Measurements from ENCODE around the gene KCNIP3.

KCNIP3 gene

DNA sequence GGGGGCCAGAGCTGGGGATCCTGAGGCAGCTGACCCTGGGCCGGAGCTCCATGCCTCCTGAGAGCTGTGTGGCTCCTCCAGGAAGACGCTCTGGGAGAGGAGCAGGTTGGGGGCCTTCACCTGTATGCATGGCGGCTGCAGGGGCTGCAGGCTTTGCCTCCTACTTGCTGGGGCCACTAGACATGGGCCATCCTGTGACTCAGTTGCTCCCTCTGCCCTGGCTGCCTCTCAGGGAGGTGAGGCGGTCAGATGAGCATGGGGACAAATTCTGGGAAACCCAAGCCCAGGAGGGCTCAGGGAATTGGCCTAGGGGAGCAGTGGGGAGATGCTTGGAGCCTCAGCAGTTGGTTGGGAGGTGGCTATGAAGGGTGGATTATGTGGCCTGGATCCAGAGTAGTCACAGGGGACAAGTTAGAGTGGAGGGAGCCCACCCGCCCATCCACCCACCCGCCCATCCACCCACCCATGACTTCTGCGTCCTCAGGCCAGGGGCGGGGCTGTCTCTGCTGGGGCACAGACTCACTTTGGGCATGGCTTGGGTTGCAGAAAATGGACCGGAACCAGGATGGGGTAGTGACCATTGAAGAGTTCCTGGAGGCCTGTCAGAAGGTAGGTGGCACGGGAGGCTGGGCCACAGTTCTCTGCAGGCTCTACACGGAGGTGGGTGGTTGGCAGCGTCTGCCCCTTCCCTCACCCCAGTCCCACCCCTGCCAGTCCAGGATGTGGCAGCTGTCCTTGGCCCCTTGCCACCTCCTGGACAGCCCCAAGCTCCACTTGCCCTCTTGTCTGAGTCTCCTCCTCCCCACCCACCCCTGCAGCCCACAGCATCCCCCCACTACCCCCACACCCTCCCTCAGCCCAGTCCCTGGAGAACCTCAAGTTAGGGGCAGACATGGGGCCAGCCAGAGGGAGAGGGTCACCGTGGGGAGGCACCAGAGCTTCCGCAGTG is 85.8 kb downstream of the KCNIP3 start:
- no peak for FAIRE-seq
- DNase-seq (ENCODE audit: insufficient read length, low spot score), result no peak
- no peak for TF ChIP-seq POLR2A (IDR thresholded peaks at IDR 0.05; ENCODE audit: low read depth, low read length)
- no peak for TF ChIP-seq SPI1 (IDR thresholded peaks at IDR 0.05; ENCODE audit: low read depth, low read length)
- no peak for TF ChIP-seq POU2F2 (IDR thresholded peaks at IDR 0.05; ENCODE audit: low read depth, low read length)
- no peak for TF ChIP-seq POLR2AphosphoS5 (IDR thresholded peaks at IDR 0.05; ENCODE audit: low read depth, low read length)
- TF ChIP-seq TAF1 (IDR thresholded peaks at IDR 0.05; ENCODE audit: low read depth, low read length), result no peak
- TF ChIP-seq PAX5 (IDR thresholded peaks at IDR 0.05; ENCODE audit: insufficient read depth, low read length, severe bottlenecking), result no peak

DNA sequence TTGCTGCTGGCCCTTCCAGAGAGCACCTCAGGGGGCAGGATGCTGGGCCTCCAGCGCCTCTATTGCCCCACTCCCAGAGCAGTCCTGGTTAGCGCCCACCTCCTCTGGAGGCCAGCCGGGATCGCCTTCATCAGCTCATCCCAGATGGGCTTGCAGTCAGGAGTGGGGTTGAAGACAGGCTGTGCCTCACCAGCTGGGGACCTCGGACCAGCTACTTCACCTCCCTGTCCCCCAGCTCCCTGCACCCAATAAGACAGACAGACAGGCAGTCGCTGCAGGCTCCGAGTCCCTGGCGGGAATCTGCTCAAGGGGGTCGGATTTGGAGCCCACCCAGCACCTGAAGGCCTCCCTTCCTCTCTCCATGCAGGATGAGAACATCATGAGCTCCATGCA is 86.5 kb downstream of the KCNIP3 start:
- TF ChIP-seq SPI1 (IDR thresholded peaks at IDR 0.05; ENCODE audit: low read depth, low read length), result no peak
- no peak for TF ChIP-seq POLR2A (IDR thresholded peaks at IDR 0.05; ENCODE audit: low read depth, low read length)
- no peak for TF ChIP-seq PAX5 (IDR thresholded peaks at IDR 0.05; ENCODE audit: insufficient read depth, low read length, severe bottlenecking)
- TF ChIP-seq POLR2AphosphoS5 (IDR thresholded peaks at IDR 0.05; ENCODE audit: low read depth, low read length), result no peak
- no peak for TF ChIP-seq POU2F2 (IDR thresholded peaks at IDR 0.05; ENCODE audit: low read depth, low read length)
- no peak for TF ChIP-seq TAF1 (IDR thresholded peaks at IDR 0.05; ENCODE audit: low read depth, low read length)
- FAIRE-seq (no peak), DNase-seq (ENCODE audit: insufficient read length, low spot score) (no peak)

DNA sequence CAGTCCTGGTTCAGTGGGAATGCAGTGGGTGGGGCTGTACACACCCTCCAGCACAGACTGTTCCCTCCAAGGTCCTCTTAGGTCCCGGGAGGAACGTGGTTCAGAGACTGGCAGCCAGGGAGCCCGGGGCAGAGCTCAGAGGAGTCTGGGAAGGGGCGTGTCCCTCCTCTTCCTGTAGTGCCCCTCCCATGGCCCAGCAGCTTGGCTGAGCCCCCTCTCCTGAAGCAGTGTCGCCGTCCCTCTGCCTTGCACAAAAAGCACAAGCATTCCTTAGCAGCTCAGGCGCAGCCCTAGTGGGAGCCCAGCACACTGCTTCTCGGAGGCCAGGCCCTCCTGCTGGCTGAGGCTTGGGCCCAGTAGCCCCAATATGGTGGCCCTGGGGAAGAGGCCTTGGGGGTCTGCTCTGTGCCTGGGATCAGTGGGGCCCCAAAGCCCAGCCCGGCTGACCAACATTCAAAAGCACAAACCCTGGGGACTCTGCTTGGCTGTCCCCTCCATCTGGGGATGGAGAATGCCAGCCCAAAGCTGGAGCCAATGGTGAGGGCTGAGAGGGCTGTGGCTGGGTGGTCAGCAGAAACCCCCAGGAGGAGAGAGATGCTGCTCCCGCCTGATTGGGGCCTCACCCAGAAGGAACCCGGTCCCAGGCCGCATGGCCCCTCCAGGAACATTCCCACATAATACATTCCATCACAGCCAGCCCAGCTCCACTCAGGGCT is 87.9 kb downstream of the KCNIP3 start:
- no peak for FAIRE-seq
- TF ChIP-seq TAF1 (IDR thresholded peaks at IDR 0.05; ENCODE audit: low read depth, low read length), result no peak
- TF ChIP-seq POU2F2 (IDR thresholded peaks at IDR 0.05; ENCODE audit: low read depth, low read length), result no peak
- TF ChIP-seq POLR2A (IDR thresholded peaks at IDR 0.05; ENCODE audit: low read depth, low read length), result no peak
- no peak for TF ChIP-seq SPI1 (IDR thresholded peaks at IDR 0.05; ENCODE audit: low read depth, low read length)
- no peak for TF ChIP-seq POLR2AphosphoS5 (IDR thresholded peaks at IDR 0.05; ENCODE audit: low read depth, low read length)
- TF ChIP-seq PAX5 (IDR thresholded peaks at IDR 0.05; ENCODE audit: insufficient read depth, low read length, severe bottlenecking), result no peak
- DNase-seq (ENCODE audit: insufficient read length, low spot score), result no peak

DNA sequence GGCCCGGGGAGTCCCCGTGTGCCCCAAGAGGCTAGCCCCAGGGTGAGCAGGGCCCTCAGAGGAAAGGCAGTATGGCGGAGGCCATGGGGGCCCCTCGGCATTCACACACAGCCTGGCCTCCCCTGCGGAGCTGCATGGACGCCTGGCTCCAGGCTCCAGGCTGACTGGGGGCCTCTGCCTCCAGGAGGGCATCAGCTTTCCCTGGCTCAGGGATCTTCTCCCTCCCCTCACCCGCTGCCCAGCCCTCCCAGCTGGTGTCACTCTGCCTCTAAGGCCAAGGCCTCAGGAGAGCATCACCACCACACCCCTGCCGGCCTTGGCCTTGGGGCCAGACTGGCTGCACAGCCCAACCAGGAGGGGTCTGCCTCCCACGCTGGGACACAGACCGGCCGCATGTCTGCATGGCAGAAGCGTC is 88.4 kb downstream of the KCNIP3 start:
- TF ChIP-seq TAF1 (IDR thresholded peaks at IDR 0.05; ENCODE audit: low read depth, low read length) (no peak), PAX5 (IDR thresholded peaks at IDR 0.05; ENCODE audit: insufficient read depth, low read length, severe bottlenecking) (no peak), POLR2A (IDR thresholded peaks at IDR 0.05; ENCODE audit: low read depth, low read length) (no peak), SPI1 (IDR thresholded peaks at IDR 0.05; ENCODE audit: low read depth, low read length) (no peak), POLR2AphosphoS5 (IDR thresholded peaks at IDR 0.05; ENCODE audit: low read depth, low read length) (no peak), POU2F2 (IDR thresholded peaks at IDR 0.05; ENCODE audit: low read depth, low read length) (no peak)
- DNase-seq (ENCODE audit: insufficient read length, low spot score) (no peak), FAIRE-seq (no peak)

DNA sequence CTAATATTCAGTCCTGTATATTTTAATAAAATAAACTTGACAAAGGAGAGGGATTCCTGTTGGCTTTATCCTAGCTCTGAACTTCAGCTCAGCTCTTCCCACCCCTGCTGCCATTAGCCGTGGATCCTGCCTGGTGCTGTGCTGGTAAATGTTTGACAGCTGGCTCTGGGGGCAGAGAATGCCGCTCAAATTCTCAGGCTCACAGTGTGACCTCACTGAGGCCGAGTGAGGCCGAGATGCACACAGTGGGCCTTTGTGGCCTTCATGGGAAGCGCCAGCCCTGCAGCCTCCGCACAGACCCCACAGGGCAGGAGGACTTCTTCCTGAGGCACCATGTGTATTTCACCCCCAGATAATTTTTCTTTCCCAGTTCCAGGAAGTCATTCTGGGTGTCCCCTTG is 88.9 kb downstream of the KCNIP3 start:
- TF ChIP-seq PAX5 (IDR thresholded peaks at IDR 0.05; ENCODE audit: insufficient read depth, low read length, severe bottlenecking), result no peak
- no peak for TF ChIP-seq POU2F2 (IDR thresholded peaks at IDR 0.05; ENCODE audit: low read depth, low read length)
- no peak for TF ChIP-seq SPI1 (IDR thresholded peaks at IDR 0.05; ENCODE audit: low read depth, low read length)
- no peak for TF ChIP-seq TAF1 (IDR thresholded peaks at IDR 0.05; ENCODE audit: low read depth, low read length)
- TF ChIP-seq POLR2AphosphoS5 (IDR thresholded peaks at IDR 0.05; ENCODE audit: low read depth, low read length), result no peak
- no peak for FAIRE-seq
- DNase-seq (ENCODE audit: insufficient read length, low spot score), result no peak

DNA sequence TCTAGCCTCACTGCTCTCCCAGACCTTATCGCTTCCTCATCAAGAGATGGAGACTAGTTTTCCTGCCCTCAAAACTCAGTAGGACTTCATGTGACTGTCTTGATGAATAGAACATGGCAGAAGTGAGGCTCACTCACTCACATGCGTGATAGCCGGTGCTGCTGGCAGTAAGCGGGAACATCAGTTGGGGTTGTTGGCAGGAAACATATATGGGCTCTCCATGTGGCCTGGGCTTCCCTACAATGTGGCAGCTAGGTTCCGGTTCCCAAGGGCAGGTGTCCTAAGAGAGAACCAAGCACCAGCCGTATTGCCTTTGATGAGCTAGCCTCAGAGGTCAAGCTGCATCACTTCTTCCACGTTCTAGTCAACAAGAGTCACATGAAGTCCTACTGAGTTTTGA is 90.2 kb downstream of the KCNIP3 start:
- no peak for TF ChIP-seq POLR2A (IDR thresholded peaks at IDR 0.05; ENCODE audit: low read depth, low read length)
- TF ChIP-seq SPI1 (IDR thresholded peaks at IDR 0.05; ENCODE audit: low read depth, low read length), result no peak
- TF ChIP-seq POLR2AphosphoS5 (IDR thresholded peaks at IDR 0.05; ENCODE audit: low read depth, low read length), result no peak
- TF ChIP-seq POU2F2 (IDR thresholded peaks at IDR 0.05; ENCODE audit: low read depth, low read length), result no peak
- DNase-seq (ENCODE audit: insufficient read length, low spot score), result no peak
- no peak for FAIRE-seq

DNA sequence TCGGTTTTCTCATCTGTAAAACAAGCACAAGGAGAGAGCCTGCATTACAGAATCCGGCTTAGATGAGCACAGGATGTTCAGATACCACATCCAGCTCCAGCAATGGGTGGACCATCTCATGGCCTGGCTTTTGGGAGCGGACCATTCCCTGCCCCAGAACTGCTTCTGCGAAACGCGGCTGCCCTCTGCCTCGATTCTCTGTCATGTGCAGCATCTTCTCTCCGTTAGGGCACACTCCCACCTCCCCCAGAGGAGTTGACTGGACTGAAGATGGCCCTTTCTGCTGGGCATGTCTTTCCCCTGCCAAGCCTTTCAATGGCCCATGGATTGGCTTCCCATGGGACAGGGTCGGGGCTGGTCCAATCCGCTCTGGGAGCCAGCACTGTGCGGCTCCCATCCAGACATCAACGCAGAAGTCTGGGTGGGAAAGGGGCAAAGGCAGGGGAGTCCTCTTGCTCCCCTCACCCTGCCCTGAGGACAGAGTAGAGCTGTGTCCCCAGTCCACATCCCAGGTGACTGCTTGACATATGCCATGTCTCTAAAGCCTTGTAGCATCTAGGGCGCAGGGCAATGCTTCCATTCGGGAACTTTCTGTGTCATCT is 91.0 kb downstream of the KCNIP3 start:
- FAIRE-seq (no peak), DNase-seq (ENCODE audit: insufficient read length, low spot score) (no peak)
- TF ChIP-seq TAF1 (IDR thresholded peaks at IDR 0.05; ENCODE audit: low read depth, low read length), result no peak
- TF ChIP-seq PAX5 (IDR thresholded peaks at IDR 0.05; ENCODE audit: insufficient read depth, low read length, severe bottlenecking), result no peak
- no peak for TF ChIP-seq POLR2AphosphoS5 (IDR thresholded peaks at IDR 0.05; ENCODE audit: low read depth, low read length)
- no peak for TF ChIP-seq POLR2A (IDR thresholded peaks at IDR 0.05; ENCODE audit: low read depth, low read length)
- no peak for TF ChIP-seq SPI1 (IDR thresholded peaks at IDR 0.05; ENCODE audit: low read depth, low read length)
- TF ChIP-seq POU2F2 (IDR thresholded peaks at IDR 0.05; ENCODE audit: low read depth, low read length), result no peak

DNA sequence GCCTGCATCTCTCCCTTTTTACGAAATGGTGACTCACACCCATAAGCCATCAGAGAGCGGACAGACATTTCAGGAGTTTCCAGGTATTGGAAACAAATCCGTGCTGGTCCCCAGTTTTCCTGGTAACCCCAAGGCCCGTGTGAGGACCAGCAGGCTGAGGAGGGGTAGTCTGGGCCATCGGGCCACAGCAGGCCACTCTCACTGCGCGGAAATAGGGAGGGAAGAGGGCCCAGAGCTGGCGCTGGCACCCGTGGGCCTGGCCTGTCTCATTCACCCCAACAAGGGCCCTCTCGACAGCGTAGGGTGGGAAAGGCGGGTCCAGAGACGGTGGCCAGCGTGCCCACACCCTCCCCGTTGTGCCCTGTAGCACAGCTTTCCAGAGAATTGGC is 91.7 kb downstream of the KCNIP3 start:
- no peak for DNase-seq (ENCODE audit: insufficient read length, low spot score)
- no peak for FAIRE-seq
- TF ChIP-seq TAF1 (IDR thresholded peaks at IDR 0.05; ENCODE audit: low read depth, low read length) (no peak), POLR2A (IDR thresholded peaks at IDR 0.05; ENCODE audit: low read depth, low read length) (no peak), PAX5 (IDR thresholded peaks at IDR 0.05; ENCODE audit: insufficient read depth, low read length, severe bottlenecking) (no peak), POU2F2 (IDR thresholded peaks at IDR 0.05; ENCODE audit: low read depth, low read length) (no peak), SPI1 (IDR thresholded peaks at IDR 0.05; ENCODE audit: low read depth, low read length) (no peak), POLR2AphosphoS5 (IDR thresholded peaks at IDR 0.05; ENCODE audit: low read depth, low read length) (no peak)
